ENCODE data around the gene NR2F1-AS1. TPM values are rescaled to one million over a fixed set of nuclear protein-coding genes. Genes with fewer than 3 reads are reported as not detected.

Gene NR2F1-AS1
- 1.2 TPM for polyA plus RNA-seq (2012; ENCODE audit: missing spikeins)

DNA sequence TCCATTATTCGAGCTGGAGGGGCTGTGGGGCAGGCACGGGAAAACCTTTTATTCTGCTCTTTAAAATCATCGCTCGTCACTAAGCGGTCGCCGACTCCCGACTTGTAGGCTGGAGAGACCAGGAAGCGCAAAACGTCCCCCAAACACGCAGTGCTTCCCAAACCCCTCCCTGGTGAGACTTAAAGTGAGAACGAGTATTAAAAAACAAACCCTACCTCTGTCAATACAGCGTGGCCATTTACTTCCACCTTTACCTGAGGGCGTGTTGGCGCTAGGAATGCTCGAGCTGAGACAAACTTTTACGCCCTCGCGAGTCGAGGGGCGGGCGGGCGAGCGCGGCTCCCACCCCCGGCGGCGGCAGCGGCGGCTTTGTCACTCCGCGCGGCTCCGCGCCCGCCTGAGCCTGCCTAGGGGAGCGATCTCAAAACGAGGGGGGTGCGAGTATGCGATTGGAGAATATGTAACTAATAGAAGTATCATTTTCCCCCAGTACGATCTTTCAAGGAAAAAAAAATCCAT, at the start of gene NR2F1-AS1:
Gene NR2F1-AS1 (minus strand): TSS at position 293 of the 519 bp plus-strand sequence.
- DNase-seq (ENCODE audit: insufficient read length): no peak
- FAIRE-seq: no peak

DNA sequence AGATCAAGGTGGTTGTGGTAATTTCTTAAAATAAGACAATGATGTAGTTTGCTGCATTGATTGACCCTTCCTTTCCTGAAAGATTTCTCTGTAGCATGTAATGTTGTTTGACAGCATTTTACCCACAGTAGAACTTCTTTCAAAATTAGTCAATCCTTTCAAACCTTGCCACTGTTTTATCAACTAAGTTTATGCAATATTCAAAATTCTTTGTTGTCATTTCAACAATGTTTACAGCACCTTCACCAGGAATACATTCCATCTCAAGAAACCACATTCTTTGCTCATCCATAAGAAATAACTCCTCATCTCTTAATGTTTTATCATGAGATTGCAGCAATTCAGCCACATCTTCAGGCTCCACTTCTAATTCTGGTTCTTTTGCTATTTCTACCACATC, 45.8 kb upstream of the NR2F1-AS1 start:
- FAIRE-seq (no peak), DNase-seq (ENCODE audit: insufficient read length) (no peak)
- no peak for TF ChIP-seq POLR2AphosphoS5 (IDR thresholded peaks at IDR 0.05; ENCODE audit: low read depth, low read length)
- TF ChIP-seq POLR2A (IDR thresholded peaks at IDR 0.05; ENCODE audit: low read depth, low read length): no peak
- TF ChIP-seq TAF1 (IDR thresholded peaks at IDR 0.05; ENCODE audit: borderline replicate concordance, low read depth, low read length): no peak

More for the DNA sequence above, at the start of gene NR2F1-AS1:
- TF ChIP-seq TAF1 (IDR thresholded peaks at IDR 0.05; ENCODE audit: borderline replicate concordance, low read depth, low read length): no peak
- no peak for TF ChIP-seq POLR2AphosphoS5 (IDR thresholded peaks at IDR 0.05; ENCODE audit: low read depth, low read length)
- no peak for TF ChIP-seq POLR2A (IDR thresholded peaks at IDR 0.05; ENCODE audit: low read depth, low read length)

DNA sequence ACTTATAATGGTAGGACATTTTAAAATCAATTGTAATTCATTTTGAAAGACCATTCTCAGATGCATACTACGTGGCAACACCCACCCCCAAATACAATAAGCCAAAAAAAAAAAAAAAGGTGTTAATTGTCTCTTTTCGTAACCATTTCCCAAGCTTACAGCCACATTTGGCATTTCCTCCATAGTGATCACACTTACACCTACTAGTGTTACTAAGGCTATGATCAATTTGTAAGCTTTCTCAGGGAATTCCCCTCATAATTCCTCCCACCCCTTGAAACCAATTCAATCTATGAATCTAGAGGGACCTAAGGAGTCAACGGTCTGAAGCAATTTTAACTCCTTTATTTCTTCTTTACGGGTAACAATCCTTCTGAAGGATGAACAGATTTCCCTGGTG, 42.1 kb upstream of the NR2F1-AS1 start:
- DNase-seq (ENCODE audit: insufficient read length): no peak
- FAIRE-seq: no peak
- TF ChIP-seq TAF1 (IDR thresholded peaks at IDR 0.05; ENCODE audit: borderline replicate concordance, low read depth, low read length) (no peak), POLR2AphosphoS5 (IDR thresholded peaks at IDR 0.05; ENCODE audit: low read depth, low read length) (no peak), POLR2A (IDR thresholded peaks at IDR 0.05; ENCODE audit: low read depth, low read length) (no peak)

DNA sequence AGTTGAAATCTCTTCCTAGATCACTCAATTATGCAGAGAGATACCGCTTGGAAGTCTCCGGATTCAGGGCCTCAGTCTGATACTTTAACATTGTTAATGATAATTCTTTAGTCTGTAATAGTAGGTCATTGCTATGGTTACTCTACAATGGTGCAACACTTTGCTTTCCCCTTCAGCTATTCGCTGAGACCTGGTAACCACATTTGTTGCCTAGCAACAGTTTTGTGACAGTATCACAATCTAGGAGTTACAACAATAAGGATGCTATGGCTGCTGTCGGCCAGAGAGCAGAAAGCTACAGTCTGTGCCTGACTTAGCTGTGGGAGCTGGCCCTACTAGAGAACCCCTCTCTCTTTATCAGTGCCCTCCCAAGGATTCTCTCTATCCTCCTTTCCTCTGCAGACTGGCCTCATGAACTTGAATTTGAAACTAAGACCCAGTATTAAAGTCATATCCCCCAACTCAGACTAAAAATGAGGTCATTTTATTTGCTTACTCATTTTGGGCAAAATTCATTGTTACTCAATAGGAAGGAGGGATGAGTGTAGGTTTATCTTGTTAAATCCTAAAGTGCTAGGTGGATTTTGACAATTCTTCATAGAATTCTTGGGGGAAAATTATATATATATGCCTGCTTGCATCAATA, 41.3 kb upstream of the NR2F1-AS1 start:
- TF ChIP-seq POLR2AphosphoS5 (IDR thresholded peaks at IDR 0.05; ENCODE audit: low read depth, low read length): no peak
- TF ChIP-seq TAF1 (IDR thresholded peaks at IDR 0.05; ENCODE audit: borderline replicate concordance, low read depth, low read length): no peak
- TF ChIP-seq POLR2A (IDR thresholded peaks at IDR 0.05; ENCODE audit: low read depth, low read length): no peak
- no peak for DNase-seq (ENCODE audit: insufficient read length)
- no peak for FAIRE-seq

DNA sequence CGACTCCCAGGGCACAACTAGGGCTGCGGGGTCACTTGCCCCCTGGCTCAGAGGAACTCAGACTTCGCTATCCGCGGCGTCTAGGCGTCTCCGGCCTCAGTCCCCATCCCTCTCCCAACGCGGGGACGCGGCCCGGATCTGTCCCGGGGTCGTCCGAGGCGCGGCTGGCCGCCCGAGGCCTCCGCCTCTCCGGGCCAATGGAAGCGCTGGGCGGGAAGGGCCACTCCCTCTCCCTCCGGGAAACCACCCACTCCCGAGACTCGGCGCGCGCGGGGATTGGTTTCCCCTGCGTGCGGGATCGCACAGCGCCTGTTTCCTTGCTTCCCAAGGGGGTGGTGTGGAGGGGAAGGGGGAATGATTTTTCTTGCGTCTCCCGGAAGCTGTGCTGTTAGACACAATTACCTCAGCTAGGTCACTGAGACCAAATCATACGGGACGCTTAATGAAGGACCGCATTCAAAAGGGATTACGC, 40.3 kb upstream of the NR2F1-AS1 start:
- DNase-seq (ENCODE audit: insufficient read length) (no peak), FAIRE-seq (no peak)
- TF ChIP-seq POLR2A (IDR thresholded peaks at IDR 0.05; ENCODE audit: low read depth, low read length): no peak
- no peak for TF ChIP-seq TAF1 (IDR thresholded peaks at IDR 0.05; ENCODE audit: borderline replicate concordance, low read depth, low read length)
- no peak for TF ChIP-seq POLR2AphosphoS5 (IDR thresholded peaks at IDR 0.05; ENCODE audit: low read depth, low read length)

DNA sequence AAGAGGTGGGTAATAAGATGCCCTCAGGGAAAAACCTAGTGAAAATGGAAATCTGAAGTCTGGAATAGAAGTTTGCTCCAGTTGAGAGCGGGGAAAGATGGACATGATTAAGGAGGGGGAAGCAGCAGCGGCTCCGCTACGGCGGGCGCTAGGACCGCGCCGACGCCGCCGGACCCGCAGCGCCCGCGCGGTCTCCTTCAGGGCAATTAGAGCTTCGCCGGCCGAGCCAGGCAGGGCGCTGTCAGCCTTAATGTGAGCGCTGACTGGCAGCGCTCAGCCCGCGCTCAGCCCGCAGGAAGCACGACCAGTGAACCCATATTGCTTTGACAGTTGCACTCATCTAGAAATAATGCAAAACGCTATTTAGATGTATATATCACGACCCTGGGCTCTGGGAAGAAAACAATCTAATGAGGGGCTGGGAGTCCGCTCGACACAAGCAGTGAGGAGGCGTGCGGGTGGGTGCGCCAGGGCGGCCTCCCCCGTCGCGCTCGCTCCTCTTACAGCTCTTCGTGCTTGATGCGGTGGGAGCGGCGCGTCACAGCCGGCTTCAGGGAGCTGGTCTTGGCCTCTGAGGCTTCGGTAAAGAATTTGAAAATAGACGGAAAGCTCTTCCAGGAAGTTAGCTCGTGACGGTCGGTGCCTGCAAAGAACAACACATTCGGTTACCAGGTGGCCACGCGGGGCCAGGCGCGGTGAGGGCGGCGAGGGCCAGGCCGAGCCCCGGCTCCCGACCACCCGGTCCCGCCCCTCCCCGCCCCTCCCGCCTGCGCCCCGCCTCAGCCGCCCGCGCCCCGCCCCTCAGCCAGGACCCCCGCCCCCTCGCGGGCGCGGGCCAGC, 39.7 kb upstream of the NR2F1-AS1 start:
- DNase-seq (ENCODE audit: insufficient read length): no peak
- TF ChIP-seq TAF1 (IDR thresholded peaks at IDR 0.05; ENCODE audit: borderline replicate concordance, low read depth, low read length) (no peak), POLR2A (IDR thresholded peaks at IDR 0.05; ENCODE audit: low read depth, low read length) (no peak), POLR2AphosphoS5 (IDR thresholded peaks at IDR 0.05; ENCODE audit: low read depth, low read length) (no peak)

DNA sequence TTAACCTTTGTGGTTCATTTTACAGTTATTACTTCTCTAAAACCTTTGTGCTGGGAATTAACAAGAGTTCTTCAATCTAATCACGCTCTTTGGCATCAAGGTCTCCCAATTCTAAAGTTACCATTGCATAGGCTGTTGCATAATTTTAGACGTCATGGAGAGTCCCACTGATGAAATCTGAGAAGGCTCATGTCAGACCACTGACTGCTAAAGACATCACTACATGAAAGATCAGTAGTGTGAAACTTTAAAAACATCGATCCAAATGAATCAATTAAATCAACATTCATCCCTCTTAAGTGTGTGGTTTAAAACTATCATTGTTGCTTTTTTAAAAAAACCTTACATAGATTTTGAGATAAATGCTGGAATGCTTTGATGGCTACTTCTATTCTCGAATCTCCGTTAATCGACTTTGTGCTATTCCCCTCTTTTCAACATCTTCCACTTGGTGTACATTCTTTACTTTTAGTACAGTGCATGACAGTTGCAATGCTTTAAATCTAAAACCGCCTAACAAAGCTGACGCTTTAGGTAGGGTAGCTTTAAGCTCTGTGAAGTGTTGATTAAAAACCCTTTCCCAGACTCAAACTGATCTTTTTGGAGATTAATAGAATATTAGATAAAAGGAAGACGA, 35.6 kb upstream of the NR2F1-AS1 start:
- FAIRE-seq (no peak), DNase-seq (ENCODE audit: insufficient read length) (no peak)
- TF ChIP-seq POLR2A (IDR thresholded peaks at IDR 0.05; ENCODE audit: low read depth, low read length): no peak
- no peak for TF ChIP-seq POLR2AphosphoS5 (IDR thresholded peaks at IDR 0.05; ENCODE audit: low read depth, low read length)
- TF ChIP-seq TAF1 (IDR thresholded peaks at IDR 0.05; ENCODE audit: borderline replicate concordance, low read depth, low read length): no peak

More for the DNA sequence above, 39.7 kb upstream of the NR2F1-AS1 start:
- peak; percentile 84 for FAIRE-seq

DNA sequence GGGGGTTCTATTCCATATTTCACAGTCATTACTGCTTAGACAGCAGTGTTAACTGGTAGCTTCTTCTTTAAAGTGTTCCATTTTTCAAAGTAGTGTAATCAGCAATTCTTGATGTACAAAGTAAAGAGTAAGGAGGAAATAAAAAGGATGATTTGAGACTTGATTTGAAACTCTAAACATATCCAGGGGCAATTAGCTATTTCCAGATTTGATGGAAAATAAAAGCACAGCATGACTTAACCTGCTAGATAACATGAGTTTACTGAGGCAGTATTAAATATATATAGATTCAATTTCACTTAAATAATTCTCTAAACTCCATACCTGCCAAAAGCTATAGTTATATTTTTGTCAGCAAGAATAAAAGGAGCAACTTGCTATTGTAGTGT, 31.8 kb upstream of the NR2F1-AS1 start:
- TF ChIP-seq TAF1 (IDR thresholded peaks at IDR 0.05; ENCODE audit: borderline replicate concordance, low read depth, low read length): no peak
- TF ChIP-seq POLR2A (IDR thresholded peaks at IDR 0.05; ENCODE audit: low read depth, low read length): no peak
- TF ChIP-seq POLR2AphosphoS5 (IDR thresholded peaks at IDR 0.05; ENCODE audit: low read depth, low read length): no peak
- FAIRE-seq (no peak), DNase-seq (ENCODE audit: insufficient read length) (no peak)

DNA sequence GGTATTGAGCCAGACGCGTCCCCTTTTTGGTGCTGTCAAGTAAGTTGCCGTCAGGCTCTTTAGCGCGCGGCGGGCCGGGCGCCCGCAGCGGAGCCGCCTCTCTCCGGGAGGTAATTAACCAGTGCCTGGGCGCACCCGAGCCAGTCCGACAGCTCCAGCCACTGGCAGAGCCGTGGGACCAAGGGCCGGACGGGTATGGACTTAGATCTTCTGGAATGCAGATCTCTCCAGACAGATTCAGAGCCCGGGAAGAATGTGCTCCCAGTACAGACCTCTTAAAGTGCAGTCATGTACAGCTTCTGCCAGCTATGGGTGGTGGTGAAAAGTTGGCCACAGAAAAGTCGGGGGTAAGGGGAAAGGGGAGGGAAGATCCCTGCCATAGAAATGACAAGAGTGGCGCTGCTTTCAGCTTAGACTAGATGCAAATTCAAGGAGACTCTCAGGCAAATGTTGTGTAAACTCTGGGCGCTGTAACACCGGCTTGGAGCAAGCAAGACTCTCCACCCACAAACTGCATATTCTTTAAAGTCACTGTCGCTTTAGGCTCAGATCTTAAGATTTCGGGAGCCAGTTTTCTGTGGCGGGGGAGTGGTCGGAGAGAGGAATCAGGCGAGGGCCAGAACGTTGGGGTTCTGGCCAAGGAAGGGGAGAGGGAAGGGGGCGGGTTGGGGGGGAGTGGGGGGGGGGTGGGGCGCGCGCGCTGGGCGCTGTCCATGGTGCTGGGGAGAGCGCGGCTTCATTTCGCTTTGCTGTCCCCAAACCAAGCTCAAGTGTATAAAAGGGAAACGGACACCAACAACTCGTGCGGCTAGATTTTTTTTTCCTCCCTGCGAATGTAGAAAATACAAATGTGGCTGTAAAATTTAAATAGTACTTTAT, 31.2 kb upstream of the NR2F1-AS1 start:
- TF ChIP-seq POLR2AphosphoS5 (IDR thresholded peaks at IDR 0.05; ENCODE audit: low read depth, low read length): no peak
- no peak for TF ChIP-seq POLR2A (IDR thresholded peaks at IDR 0.05; ENCODE audit: low read depth, low read length)
- no peak for TF ChIP-seq TAF1 (IDR thresholded peaks at IDR 0.05; ENCODE audit: borderline replicate concordance, low read depth, low read length)
- DNase-seq (ENCODE audit: insufficient read length) (no peak), FAIRE-seq (no peak)

DNA sequence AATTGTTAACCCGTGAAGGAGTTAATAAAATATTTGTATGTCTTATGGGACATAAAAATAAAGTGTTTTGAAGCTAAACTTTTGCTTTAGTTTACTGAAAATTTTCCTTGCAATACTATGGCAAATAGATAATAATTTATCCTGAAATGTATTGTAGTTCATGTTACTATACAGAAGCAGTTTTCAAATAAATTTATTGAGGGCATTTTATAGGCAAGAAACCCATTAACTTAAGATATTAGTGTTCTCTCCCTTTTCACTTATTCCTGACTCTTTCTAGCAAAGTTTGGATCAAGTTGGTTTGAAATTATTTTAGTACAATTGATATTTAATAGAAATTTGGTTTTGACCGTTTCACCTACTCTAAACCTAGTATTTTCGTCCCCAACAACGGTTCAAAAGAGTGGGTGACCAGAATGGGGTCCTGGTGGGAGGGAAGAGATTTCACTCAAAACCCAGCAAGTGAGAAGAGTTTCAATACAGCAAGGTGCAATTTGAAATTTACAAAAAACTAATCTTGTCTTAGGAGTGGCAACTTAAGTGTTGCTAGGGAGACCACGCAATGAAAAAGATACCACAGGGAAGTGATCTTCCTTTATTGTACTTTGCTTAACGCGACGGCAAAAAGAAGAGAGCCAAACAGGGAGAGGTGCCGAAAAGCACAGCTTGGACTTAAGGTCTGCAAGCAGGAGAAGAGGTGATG, 30.4 kb upstream of the NR2F1-AS1 start:
- FAIRE-seq (no peak), DNase-seq (ENCODE audit: insufficient read length) (no peak)
- no peak for TF ChIP-seq POLR2AphosphoS5 (IDR thresholded peaks at IDR 0.05; ENCODE audit: low read depth, low read length)
- no peak for TF ChIP-seq POLR2A (IDR thresholded peaks at IDR 0.05; ENCODE audit: low read depth, low read length)
- no peak for TF ChIP-seq TAF1 (IDR thresholded peaks at IDR 0.05; ENCODE audit: borderline replicate concordance, low read depth, low read length)
